Colonic mucosa (tissue), 4 donors: ENCODE measurements around the gene NCKIPSD. TPM values are rescaled to one million over a fixed set of nuclear protein-coding genes. Genes with fewer than 3 reads are reported as not detected.

Experiments used
- DNase-seq: peaks from one replicate; pipeline ENCODE4 v3.0.0-alpha.2; 2020
- H3K27ac ChIP-seq: fragments of 200-600 bp; one replicate; pipeline ENCODE4 v1.8.0; 2021
- H3K27me3 ChIP-seq: fragments of 200-600 bp; one replicate; pipeline ENCODE4 v1.8.0; 2021
- H3K36me3 ChIP-seq: fragments of 200-600 bp; one replicate; pipeline ENCODE4 v1.8.0; 2021
- H3K4me1 ChIP-seq: fragments of 200-600 bp; one replicate; pipeline ENCODE4 v1.8.0; 2021; ENCODE audit warnings: mild to moderate bottlenecking
- H3K4me3 ChIP-seq: fragments of 200-600 bp; one replicate; pipeline ENCODE4 v1.8.0; 2021
- H3K9ac ChIP-seq, 2 donors: one replicate each; pipeline ENCODE4 v1.7.0; 2013; ENCODE audit warnings: control low read depth in 2 of 2, low read depth in 2 of 2, low read length in 2 of 2
- H3K9me3 ChIP-seq: fragments of 200-600 bp; one replicate; pipeline ENCODE4 v1.8.0; 2021
- CTCF ChIP-seq: fragments of 200-600 bp; IDR thresholded peaks from one replicate; pipeline ENCODE4 v1.8.0; 2022; ENCODE audit warnings: antibody characterized with exemption, mild to moderate bottlenecking
- intact Hi-C: fragments of 100-400 bp; cut with DNase I; formaldehyde crosslinking; loops from one replicate; pipeline ENCODE4 v1.14.1; 2022
- total RNA-seq, 2 donors: library from RNA; stranded (reverse); fragmentation: NEBNext Ultra II Directional in 1 of 2; extraction: Animal tissue kit (Norgen Biotek cat#: 25700) in 1 of 2; gene quantifications; one replicate each; pipeline ENCODE4 v1.2.1, GENCODE V29; 2021
- donor health status: healthy.
- donor health status: DM: no; HTN: no; CAD: no.
- donor health status: DM: no; HTN: no; CAD: no.

Gene NCKIPSD
- total RNA-seq, 2 donors from 2014 or later = 24.3 to 29.7 TPM

- intact Hi-C loops = no loop called here
These were observed 33.9 kb downstream of the NCKIPSD start for GRCh38 chr3:48651771-48652170.

GRCh38 chr3:48650723-48651122 lies 35.0 kb downstream of the NCKIPSD start:
- Histone ChIP-seq H3K4me1 (no peaks in the 10 kb centered on the region), H3K27me3 (no peaks in the 10 kb centered on the region), H3K36me3 (no peaks in the 10 kb centered on the region), H3K9me3 (no peaks in the 10 kb centered on the region), H3K4me3 (no peak overlapping the region), H3K27ac (no peak overlapping the region), H3K9ac (no peak overlapping the region)
- intact Hi-C loops = no loop called here
- DNase-seq = peak; percentile 34
- TF ChIP-seq CTCF = no peak

More at GRCh38 chr3:48651771-48652170, 33.9 kb downstream of the NCKIPSD start:
- Histone ChIP-seq H3K4me3 (no peak overlapping the region), H3K27ac (no peak overlapping the region), H3K27me3 (no peaks in the 10 kb centered on the region), H3K9ac (no peak overlapping the region), H3K36me3 (no peaks in the 10 kb centered on the region), H3K9me3 (no peaks in the 10 kb centered on the region), H3K4me1 (no peaks in the 10 kb centered on the region)
- no peak for TF ChIP-seq CTCF
- DNase-seq = no peak

GRCh38 chr3:48648188-48648850 lies 37.4 kb downstream of the NCKIPSD start:
- no peak for DNase-seq
- intact Hi-C loops = no loop called here
- Histone ChIP-seq H3K36me3 (no peaks in the 10 kb centered on the region), H3K4me1 (no peaks in the 10 kb centered on the region), H3K27me3 (no peaks in the 10 kb centered on the region), H3K9me3 (no peaks in the 10 kb centered on the region), H3K27ac (no peak overlapping the region), H3K9ac (no peak overlapping the region), H3K4me3 (no peak overlapping the region)
- no peak for TF ChIP-seq CTCF

- H3K27me3 ChIP-seq = no peaks in the 10 kb centered on the region
- H3K9ac ChIP-seq = no peak overlapping the region
- no peaks in the 10 kb centered on the region for H3K4me1 ChIP-seq
- no peak for DNase-seq
- no peaks in the 10 kb centered on the region for H3K36me3 ChIP-seq
- intact Hi-C loops = no loop called here
- H3K9me3 ChIP-seq = no peaks in the 10 kb centered on the region
- H3K27ac ChIP-seq = no peak overlapping the region
- TF ChIP-seq CTCF = no peak
- no peak overlapping the region for H3K4me3 ChIP-seq
These were observed 38.0 kb downstream of the NCKIPSD start for GRCh38 chr3:48647714-48648113.

GRCh38 chr3:48644898-48645760 lies 40.6 kb downstream of the NCKIPSD start:
- intact Hi-C loops = no loop called here

More at GRCh38 chr3:48644898-48645760, 40.6 kb downstream of the NCKIPSD start:
- Histone ChIP-seq H3K9ac (no peak overlapping the region), H3K4me3 (no peak overlapping the region), H3K4me1 (no peaks in the 10 kb centered on the region), H3K27ac (no peak overlapping the region), H3K9me3 (no peaks in the 10 kb centered on the region), H3K27me3 (no peaks in the 10 kb centered on the region), H3K36me3 (no peaks in the 10 kb centered on the region)
- no peak for TF ChIP-seq CTCF
- no peak for DNase-seq
